HG02970 (cell line): ENCODE data around the gene ADAMTSL2.

Experiments used
- ATAC-seq: cut with Tn5 transposase; IDR thresholded peaks from one replicate; pipeline ENCODE4 v1.9.1; 2021; ENCODE audit warnings: mild to moderate bottlenecking, moderate library complexity, moderate number of reproducible peaks; ENCODE audit not compliant: unreplicated experiment, low FRiP score

The ADAMTSL2 gene

GRCh38 chr9:133614678-133615077 is 80.2 kb downstream of the ADAMTSL2 start:
- ATAC-seq, result no peak

- no peak for ATAC-seq
Observed at GRCh38 chr9:133615186-133615585, 80.7 kb downstream of the ADAMTSL2 start.

- ATAC-seq, result no peak
Observed at GRCh38 chr9:133615606-133616188, 81.2 kb downstream of the ADAMTSL2 start.

- no peak for ATAC-seq
Observed at GRCh38 chr9:133616643-133617405, 82.3 kb downstream of the ADAMTSL2 start.

- no peak for ATAC-seq
Observed at GRCh38 chr9:133618726-133619125, 84.2 kb downstream of the ADAMTSL2 start.

GRCh38 chr9:133619791-133620190 is 85.3 kb downstream of the ADAMTSL2 start:
- ATAC-seq, result no peak

- ATAC-seq, result no peak
Observed at GRCh38 chr9:133621725-133622267, 87.3 kb downstream of the ADAMTSL2 start.

GRCh38 chr9:133622555-133622954 is 88.1 kb downstream of the ADAMTSL2 start:
- ATAC-seq, result no peak
